ENCODE results near the gene C4orf51. TPM values are rescaled to one million over a fixed set of nuclear protein-coding genes. Genes with fewer than 3 reads are reported as not detected.

The C4orf51 gene
- total and polyA plus RNA-seq, 10 donors = not detected

GRCh38 chr4:145720656-145721055, 40.7 kb downstream of the C4orf51 start:
- no peak overlapping the region for H3K27ac ChIP-seq
- H3K4me1 ChIP-seq = peaks cover 0 to 7% (median 0%) of the 10 kb centered on the region in 6 donors
- intact Hi-C loops (cut with DNase I; ENCODE audit: low total_unique reads) = no loop called here
- H3K27me3 ChIP-seq (replicated peaks in 1 of 7) = peaks cover 0 to 6% (median 0%) of the 10 kb centered on the region in 7 donors
- H3K36me3 ChIP-seq = no peaks in the 10 kb centered on the region
- WGBS, 5 donors = 75 to 85% (median 78%) methylated on average over 3 of the region's 3 CpGs
- no peak for DNase-seq
- no peak overlapping the region for H3K4me3 ChIP-seq
- no peak for TF ChIP-seq POLR2A (IDR thresholded peaks at IDR 0.05)
- no peak for TF ChIP-seq CTCF (IDR thresholded peaks at IDR 0.05 in 8 of 11, conservative IDR thresholded peaks at IDR 0.05 in 3 of 11)
- H3K9me3 ChIP-seq = no peaks in the 10 kb centered on the region

DNA sequence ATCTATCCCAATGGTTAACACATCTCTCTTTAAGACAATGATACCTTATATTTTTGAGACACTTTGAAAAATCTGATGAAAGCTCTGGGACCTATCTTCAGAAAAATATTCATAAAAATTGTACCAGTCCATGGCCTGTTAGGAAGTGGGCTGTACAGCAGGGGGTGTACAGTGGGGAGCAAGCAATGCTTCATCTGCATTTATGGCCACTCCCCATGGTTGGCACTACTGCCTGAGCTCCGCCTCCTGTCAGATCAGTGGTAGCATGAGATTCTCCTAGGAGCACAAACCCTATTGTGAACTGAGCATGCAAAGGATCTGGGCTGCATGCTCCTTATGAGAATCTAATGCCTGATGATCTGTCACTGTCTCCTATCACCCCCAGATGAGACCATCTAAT, 42.6 kb downstream of the C4orf51 start:
- intact Hi-C loops (cut with DNase I; ENCODE audit: low total_unique reads) = no loop called here
- Histone ChIP-seq H3K9me3 (no peaks in the 10 kb centered on the region), H3K36me3 (no peaks in the 10 kb centered on the region), H3K4me1 (peaks cover 0 to 7% (median 0%) of the 10 kb centered on the region in 6 donors), H3K4me3 (no peak overlapping the region), H3K27me3 (replicated peaks in 1 of 7) (no peaks in the 10 kb centered on the region), H3K27ac (no peak overlapping the region)
- no peak for TF ChIP-seq POLR2AphosphoS5 (IDR thresholded peaks at IDR 0.05)
- TF ChIP-seq POLR2A (IDR thresholded peaks at IDR 0.05) = no peak
- no peak for TF ChIP-seq CTCF (IDR thresholded peaks at IDR 0.05 in 8 of 11, conservative IDR thresholded peaks at IDR 0.05 in 3 of 11)
- 67 to 100% (median 90%) methylated on average over 1 of the region's 1 CpG for WGBS, 5 donors
- DNase-seq = no peak

DNA sequence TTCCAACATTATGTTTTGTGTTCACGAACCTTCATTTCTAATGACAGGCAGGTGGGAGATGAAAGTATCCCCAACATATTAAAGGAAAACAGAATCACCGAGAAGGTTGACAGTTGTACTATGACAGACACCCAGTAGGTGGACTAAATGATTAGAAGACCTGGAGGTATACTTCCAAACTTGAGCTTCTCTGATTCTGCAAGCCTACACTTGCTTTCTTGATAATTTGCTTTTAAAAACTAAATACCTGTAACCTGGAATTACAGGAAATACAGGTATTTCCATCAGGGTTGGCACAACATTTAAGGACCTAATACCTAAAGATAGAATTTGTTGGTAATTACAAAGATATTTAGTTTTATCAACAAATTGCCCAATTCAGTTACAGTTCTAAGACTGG, 43.4 kb downstream of the C4orf51 start:
- H3K27me3 ChIP-seq (replicated peaks in 1 of 7) = no peaks in the 10 kb centered on the region
- H3K4me1 ChIP-seq = peaks cover 0 to 7% (median 0%) of the 10 kb centered on the region in 6 donors
- no peak overlapping the region for H3K4me3 ChIP-seq
- H3K9me3 ChIP-seq = no peaks in the 10 kb centered on the region
- TF ChIP-seq POLR2AphosphoS5 (IDR thresholded peaks at IDR 0.05) (no peak), CTCF (IDR thresholded peaks at IDR 0.05 in 8 of 11, conservative IDR thresholded peaks at IDR 0.05 in 3 of 11) (no peak), POLR2A (IDR thresholded peaks at IDR 0.05) (no peak)
- intact Hi-C loops (cut with DNase I; ENCODE audit: low total_unique reads) = no loop called here
- 87 to 96% (median 94%) methylated on average over 2 of the region's 2 CpGs for whole genome bisulfite sequencing, 5 donors
- H3K27ac ChIP-seq = no peak overlapping the region
- no peak for DNase-seq
- no peaks in the 10 kb centered on the region for H3K36me3 ChIP-seq

DNA sequence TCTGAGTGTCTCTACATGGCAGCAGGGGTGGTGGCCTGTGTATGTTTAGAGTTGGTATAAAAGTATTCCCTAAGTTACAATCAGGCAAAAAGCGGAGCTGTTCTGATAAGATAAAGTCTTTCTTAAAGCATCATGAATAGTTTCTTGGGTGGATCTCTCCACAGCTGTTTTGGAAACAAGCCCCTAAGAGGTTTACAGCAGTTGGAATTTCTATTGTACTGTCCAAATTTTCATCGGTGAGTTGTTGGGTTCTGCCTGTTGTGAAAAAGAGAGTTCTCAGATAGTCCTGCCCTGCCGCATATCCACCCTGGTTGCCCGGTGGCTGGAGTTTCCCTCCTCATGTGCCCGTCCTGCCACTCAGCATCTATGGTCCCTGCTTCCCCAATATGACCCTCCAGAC, 50.1 kb downstream of the C4orf51 start:
- H3K36me3 ChIP-seq = no peaks in the 10 kb centered on the region

More for the DNA sequence above, 50.1 kb downstream of the C4orf51 start:
- Histone ChIP-seq H3K27me3 (replicated peaks in 1 of 7) (no peaks in the 10 kb centered on the region), H3K27ac (no peak overlapping the region), H3K4me1 (peaks cover 0 to 22% (median 11%) of the 10 kb centered on the region in 6 donors), H3K4me3 (no peak overlapping the region), H3K9me3 (no peaks in the 10 kb centered on the region)
- intact Hi-C loops (cut with DNase I; ENCODE audit: low total_unique reads) = no loop called here
- no peak for TF ChIP-seq CTCF (IDR thresholded peaks at IDR 0.05 in 8 of 11, conservative IDR thresholded peaks at IDR 0.05 in 3 of 11)
- no peak for TF ChIP-seq POLR2AphosphoS5 (IDR thresholded peaks at IDR 0.05)
- TF ChIP-seq POLR2A (IDR thresholded peaks at IDR 0.05) = no peak
- DNase-seq = no peak
- 87 to 94% (median 89%) methylated on average over 5 of the region's 5 CpGs for WGBS, 5 donors

All from spleen (tissue), 11 donors.